ENCODE data around the gene C1QTNF5. TPM values are rescaled to one million over a fixed set of nuclear protein-coding genes. Genes with fewer than 3 reads are reported as not detected.

The C1QTNF5 gene
- total and polyA plus RNA-seq, 2 of the 8 experiments (the other 6 are each of a cell fraction or from before 2014, with no cell fraction given), result 2.2 to 2.7 TPM

GRCh38 chr11:119366690-119367620 lies 26.3 kb upstream of the C1QTNF5 start:
- DNase-seq (ENCODE audit: low read depth in 1 of 2, low spot score in 2 of 2) (no peak), FAIRE-seq (no peak)
- H3K4me2 ChIP-seq (ENCODE audit: insufficient read depth in 1 of 2, low read depth in 2 of 2, low read length in 2 of 2), result no peak overlapping the region
- peaks cover 3 to 23% (median 18%) of the 10 kb centered on the region in 4 experiments for H3K4me1 ChIP-seq (replicated peaks in 1 of 4; ENCODE audit: control insufficient read depth in 3 of 4, insufficient read depth in 4 of 4, low read length in 3 of 4)
- no peak overlapping the region for H3K27ac ChIP-seq (ENCODE audit: low read depth, low read length)
- H3K36me3 ChIP-seq (ENCODE audit: control insufficient read depth in 2 of 4, insufficient read depth in 4 of 4, low read length in 3 of 4), result no peaks in the 10 kb centered on the region
- no peaks in the 10 kb centered on the region for H3K79me2 ChIP-seq (ENCODE audit: control insufficient read depth in 1 of 2, insufficient read depth in 2 of 2, low read length in 2 of 2)
- H2BK5ac ChIP-seq (ENCODE audit: low read depth, low read length), result no peak overlapping the region
- no peak overlapping the region for H3K4me3 ChIP-seq (ENCODE audit: extremely low read depth in 1 of 4, insufficient read depth in 2 of 4, low read depth in 3 of 4, low read length in 4 of 4)
- no peak overlapping the region for H3K4ac ChIP-seq (replicated peaks; ENCODE audit: insufficient read length, low read depth, low read length)
- WGBS, 2 experiments (ENCODE audit: extremely low coverage in 1 of 2, insufficient coverage in 1 of 2, insufficient read length in 1 of 2, insufficient replicate concordance in 2 of 2, low coverage in 1 of 2, low lambda C conversion rate in 2 of 2, missing lambda C conversion rate in 1 of 2), result 86% methylated on average over 11 of the region's 11 CpGs; no CpG with 5 or more reads in 1 of the 2 experiments
- TF ChIP-seq SRF (IDR thresholded peaks at IDR 0.05; ENCODE audit: low read depth, low read length) (no peak), GTF2F1 (IDR thresholded peaks at IDR 0.05; ENCODE audit: borderline replicate concordance, low read depth, low read length) (no peak), HDAC2 (IDR thresholded peaks at IDR 0.05; ENCODE audit: borderline replicate concordance in 1 of 2, low read depth in 2 of 2, low read length in 2 of 2) (no peak), GABPA (IDR thresholded peaks at IDR 0.05; ENCODE audit: borderline replicate concordance, insufficient read depth, low read length) (no peak)
- H2BK120ac ChIP-seq (replicated peaks; ENCODE audit: low read depth, low read length), result no peak overlapping the region
- H3K9me3 ChIP-seq (ENCODE audit: insufficient read depth in 2 of 2, low read depth in 1 of 2, low read length in 1 of 2), result no peaks in the 10 kb centered on the region; a peak in 1 of 4 replicates
- peaks cover 18 to 37% (median 33%) of the 10 kb centered on the region in 4 experiments for H3K27me3 ChIP-seq (replicated peaks in 1 of 4; ENCODE audit: control insufficient read depth in 3 of 4, extremely low read depth in 1 of 4, insufficient read depth in 3 of 4, low read length in 3 of 4)
- ChIA-PET CTCF (ENCODE audit: partially characterized antibody) (interaction anchor here (0.9 to 26.3 kb wide), 11 partner anchors 7 to 237 kb away, joined by 3 to 474 read pairs (median 5); partner anchors contain the start of genes C1QTNF5, MFRP, THY1 and USP2), POLR2A (ENCODE audit: partially characterized antibody) (interaction anchor here (1.0 to 1.8 kb wide), 2 partner anchors 9 to 193 kb away, joined by 3 to 5 read pairs; no protein-coding TSS in a partner anchor)
- no peak overlapping the region for H2BK12ac ChIP-seq (ENCODE audit: low read depth, low read length)
- no peak overlapping the region for H2BK15ac ChIP-seq (ENCODE audit: low read length)
- no peak overlapping the region for H3K23ac ChIP-seq (ENCODE audit: insufficient read length)
- H3K23me2 ChIP-seq (ENCODE audit: low read depth, low read length), result peaks cover 4% of the 10 kb centered on the region; the same call in 1 of the 2 replicates
- no peak overlapping the region for H3K56ac ChIP-seq (replicated peaks; ENCODE audit: insufficient read length, low read depth, low read length)
- no peak overlapping the region for H4K91ac ChIP-seq (replicated peaks; ENCODE audit: insufficient read length, low read length)
- no peak overlapping the region for H2AFZ ChIP-seq (ENCODE audit: low read length)
- H3K14ac ChIP-seq (ENCODE audit: insufficient read length), result no peak overlapping the region
- H4K20me1 ChIP-seq (replicated peaks in 1 of 2; ENCODE audit: control insufficient read depth in 1 of 2, insufficient read depth in 2 of 2, low read length in 2 of 2), result peaks cover 4 to 15% of the 10 kb centered on the region in 2 experiments
- H3K18ac ChIP-seq (ENCODE audit: extremely low read depth, low read length), result no peak overlapping the region
- H3K9ac ChIP-seq (replicated peaks in 1 of 4; ENCODE audit: extremely low read depth in 1 of 4, low read depth in 3 of 4, low read length in 3 of 4), result no peak overlapping the region
- H3K79me1 ChIP-seq (ENCODE audit: low read depth, low read length), result no peaks in the 10 kb centered on the region
- H4K8ac ChIP-seq (ENCODE audit: extremely low read depth, insufficient read depth, low read length), result no peak overlapping the region
- H2BK20ac ChIP-seq (ENCODE audit: low read length), result no peak overlapping the region
- H4K5ac ChIP-seq (ENCODE audit: insufficient read length, low read depth, low read length), result no peak overlapping the region
- H2AK5ac ChIP-seq (ENCODE audit: low read depth, low read length), result no peak overlapping the region

Measured in H1 (cell line).